Inflammatory macrophage treated with lipopolysaccharide for 1 hour (primary cell): Measurements from ENCODE around the gene ERVH48-1.
"Not testable (repeated sequence)": the region's sequence is repeated elsewhere in the genome, so short reads cannot be mapped to it uniquely, and the experiment has no call there.

Experiments
- DNase-seq, 2 donors: peaks; one replicate each; pipeline ENCODE4 v3.0.0-alpha.2; 2020 to 2022

ERVH48-1 gene

DNA sequence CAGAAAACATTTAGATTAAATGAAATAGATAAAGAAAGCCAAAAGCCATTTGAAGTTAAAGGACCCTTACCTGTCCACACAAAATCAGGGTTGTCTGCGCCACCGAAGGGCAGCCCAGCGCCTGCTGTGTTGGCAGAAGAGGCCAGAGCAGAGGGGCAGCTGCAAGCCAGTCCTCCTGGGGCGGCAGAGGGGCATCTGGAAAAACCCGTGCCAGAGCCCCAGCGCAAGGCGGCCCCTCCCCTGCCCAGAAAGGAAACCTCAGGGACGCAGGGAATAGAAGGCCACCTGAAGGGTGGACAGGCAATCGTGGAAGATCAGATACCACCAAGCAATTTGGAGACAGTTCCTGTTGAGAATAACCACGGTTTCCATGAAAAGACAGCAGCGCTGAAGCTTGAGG is 21.6 kb downstream of the ERVH48-1 start:
- no peak for DNase-seq

DNA sequence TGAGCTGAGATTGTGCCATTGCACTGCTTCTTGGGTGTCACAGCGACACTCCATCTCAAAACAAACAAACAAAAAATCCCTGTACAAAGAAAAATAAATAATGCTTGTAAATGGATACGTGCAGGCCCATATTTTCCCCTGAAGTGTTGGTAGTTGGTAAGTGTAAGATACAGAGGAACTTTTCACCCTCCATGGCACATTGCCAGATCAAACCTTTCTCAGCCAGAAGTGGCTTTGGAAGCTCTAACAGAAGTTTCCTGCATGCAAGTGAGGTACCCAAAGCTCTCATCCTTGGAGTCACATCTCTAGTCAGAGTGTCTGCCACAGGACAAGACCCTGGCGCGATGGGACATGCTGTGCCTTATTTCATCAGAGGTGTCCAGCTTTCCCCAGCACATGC is 25.0 kb downstream of the ERVH48-1 start:
- no peak for DNase-seq

- DNase-seq, result peak; percentile 99 to 100
Measured at GRCh38 chr21:42892931-42893755, 32.3 kb downstream of the ERVH48-1 start, which contains the start of gene NDUFV3. TSS of gene NDUFV3 (plus strand) at chr21:42893309. CDS start at chr21:42893334, 25 bp downstream.

GRCh38 chr21:42892582-42892930 is 32.9 kb downstream of the ERVH48-1 start:
- no peak for DNase-seq

GRCh38 chr21:42887326-42887725 is 38.1 kb downstream of the ERVH48-1 start:
- peak in 1 of 2 donors; percentile 5 for DNase-seq

- no peak for DNase-seq
Measured at GRCh38 chr21:42883921-42884320, 41.5 kb downstream of the ERVH48-1 start.

DNA sequence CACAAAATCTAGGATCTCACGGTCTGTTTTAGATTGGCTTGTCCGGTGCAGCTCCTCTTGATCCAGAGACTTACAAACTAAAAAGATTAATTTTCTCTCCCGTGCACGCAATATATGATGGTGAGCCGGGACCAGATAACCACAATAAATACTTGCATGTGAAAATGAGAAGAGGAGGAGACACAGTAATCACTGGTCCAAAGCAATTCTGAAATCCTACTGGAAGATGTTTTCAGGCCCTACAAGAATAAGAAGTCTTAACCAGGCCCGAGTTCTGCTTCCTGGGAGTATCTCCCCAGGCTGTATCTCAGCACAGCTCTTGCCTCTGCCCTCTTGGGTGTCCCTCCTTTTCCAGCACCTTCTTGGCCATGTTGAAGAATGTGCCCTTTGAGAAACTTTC is 45.1 kb downstream of the ERVH48-1 start:
- no peak for DNase-seq

DNA sequence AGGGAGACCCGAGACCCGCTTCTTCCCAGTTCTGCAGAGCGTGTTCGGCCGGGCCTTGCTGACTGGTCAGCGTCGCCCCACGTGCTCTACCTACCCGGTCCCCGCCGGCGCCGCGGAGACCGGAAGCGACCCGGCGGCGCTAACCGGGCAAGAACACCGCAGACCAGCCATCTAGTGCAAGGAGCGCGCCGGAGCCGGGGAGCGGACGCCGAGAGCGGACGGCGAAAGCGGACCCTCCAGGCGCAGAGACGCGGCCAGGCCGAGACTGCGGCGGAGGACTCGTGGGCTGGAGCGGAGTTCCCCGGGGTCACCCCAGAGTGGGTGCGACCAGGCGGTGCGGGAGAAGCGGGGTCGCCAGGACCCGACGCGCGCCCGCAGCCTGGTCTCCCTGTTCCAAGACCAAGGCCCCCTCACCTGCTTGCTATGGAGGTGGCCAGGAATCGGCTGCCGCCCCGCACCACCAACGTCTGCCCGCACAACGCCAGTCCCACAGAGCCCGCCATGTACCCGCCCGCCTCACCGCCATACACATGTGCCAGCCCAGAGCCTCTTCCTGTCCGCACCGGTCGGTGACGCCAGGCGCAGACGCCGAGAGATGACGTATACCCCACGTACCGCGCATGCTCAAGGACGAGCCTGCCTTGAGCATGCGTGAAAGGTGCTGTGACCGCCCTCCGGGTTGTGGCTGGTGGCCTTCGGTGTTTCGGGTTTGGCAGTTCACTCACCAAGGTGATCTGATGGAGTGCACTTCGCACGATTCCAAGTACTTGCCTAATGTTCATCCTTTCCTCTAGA is 46.2 kb downstream of the ERVH48-1 start, which contains the start of gene WDR4:
WDR4 (minus strand) TSS at position 547 of the 795 bp plus-strand sequence; CDS start at position 503, 44 bp downstream.
- DNase-seq, result peak; percentile 95 to 100

DNA sequence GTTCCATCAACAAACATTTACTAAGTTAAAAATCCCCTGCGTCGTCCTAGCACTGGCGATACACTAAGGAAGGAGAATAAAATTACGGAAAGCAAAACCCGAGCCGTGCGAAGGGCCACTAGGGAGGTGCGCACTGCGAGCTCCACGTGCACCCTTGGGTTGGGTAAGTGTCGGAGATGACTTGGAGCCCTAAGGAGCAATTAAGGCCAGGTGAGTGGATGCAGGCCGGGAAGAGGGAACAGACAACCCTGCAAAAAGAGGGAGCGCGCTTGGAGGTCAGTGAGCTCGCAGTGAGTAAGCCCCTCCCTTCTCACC is 46.8 kb downstream of the ERVH48-1 start:
- no peak for DNase-seq

DNA sequence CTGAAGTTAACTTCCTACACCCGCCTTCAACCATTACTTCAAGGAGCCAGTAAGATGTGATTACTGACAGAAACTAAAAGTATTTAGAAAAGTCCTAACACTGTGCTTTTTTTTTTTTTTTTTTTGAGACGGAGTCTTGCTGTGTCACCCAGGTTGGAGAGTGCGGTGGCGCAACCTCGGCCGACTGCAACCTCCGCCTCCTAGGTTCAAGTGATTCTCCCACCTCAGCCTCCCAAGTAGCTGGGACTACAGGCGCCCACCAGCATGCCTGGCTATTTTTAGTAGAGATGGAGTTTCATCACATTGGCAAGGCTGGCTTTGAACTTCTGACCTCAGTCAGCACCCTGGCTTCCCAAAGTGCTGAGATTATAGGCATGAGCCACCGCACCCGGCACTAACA is 49.6 kb downstream of the ERVH48-1 start:
- DNase-seq, result not testable (repeated sequence)

- DNase-seq, result no peak
Measured at GRCh38 chr21:42873096-42873495, 52.3 kb downstream of the ERVH48-1 start.

- DNase-seq, result no peak
Measured at GRCh38 chr21:42868196-42868595, 57.2 kb downstream of the ERVH48-1 start.
